SK-N-DZ (cell line): Measurements from ENCODE around the gene KIAA0930.
"Not testable (repeated sequence)": the region's sequence is repeated elsewhere in the genome, so short reads cannot be mapped to it uniquely, and the experiment has no call there.

Experiments
- DNase-seq: peaks from one replicate; pipeline ENCODE4 v3.0.0-alpha.2; 2015; ENCODE audit warnings: low spot score

KIAA0930 gene

DNA sequence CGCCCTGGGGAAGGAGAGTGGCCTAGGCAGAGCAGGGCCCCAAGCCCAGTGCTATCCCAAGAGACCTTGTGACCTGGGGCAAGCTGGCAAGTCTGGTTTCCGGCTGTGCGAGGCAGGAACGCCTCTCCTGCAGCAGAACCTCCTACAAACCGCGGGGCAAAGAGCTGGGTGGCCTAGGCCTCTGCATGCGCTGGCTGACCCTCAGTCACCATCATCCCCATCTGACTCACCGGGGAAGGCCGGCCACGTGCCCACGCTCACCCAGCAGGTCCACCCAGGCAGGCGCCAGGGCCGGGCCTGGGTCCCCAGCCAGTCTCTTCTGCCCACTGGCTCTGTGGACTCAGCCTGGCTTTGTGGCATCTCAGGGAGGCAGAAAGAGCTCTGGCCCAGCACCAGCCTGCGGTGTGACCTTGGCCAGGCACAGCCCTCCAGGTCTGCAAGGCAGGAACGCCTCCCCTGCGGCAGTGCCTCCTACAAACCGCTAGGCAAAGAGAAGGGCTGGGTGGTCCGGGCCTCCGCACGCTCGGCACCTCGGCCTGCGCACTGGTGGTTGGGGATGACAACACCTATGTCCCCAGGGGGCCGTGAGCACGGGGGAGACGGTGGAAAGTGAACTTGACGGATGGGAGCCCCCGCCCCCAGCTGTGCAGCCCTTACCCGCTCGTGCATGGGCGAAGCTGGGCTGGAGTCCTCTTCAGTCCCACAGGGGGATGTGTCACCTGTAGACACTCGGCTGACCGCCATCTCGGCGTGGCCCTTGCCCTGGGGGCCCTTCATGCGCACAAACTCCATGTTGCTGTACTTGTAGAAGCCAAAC lies 38.2 kb downstream of the KIAA0930 start:
- no peak for DNase-seq

DNA sequence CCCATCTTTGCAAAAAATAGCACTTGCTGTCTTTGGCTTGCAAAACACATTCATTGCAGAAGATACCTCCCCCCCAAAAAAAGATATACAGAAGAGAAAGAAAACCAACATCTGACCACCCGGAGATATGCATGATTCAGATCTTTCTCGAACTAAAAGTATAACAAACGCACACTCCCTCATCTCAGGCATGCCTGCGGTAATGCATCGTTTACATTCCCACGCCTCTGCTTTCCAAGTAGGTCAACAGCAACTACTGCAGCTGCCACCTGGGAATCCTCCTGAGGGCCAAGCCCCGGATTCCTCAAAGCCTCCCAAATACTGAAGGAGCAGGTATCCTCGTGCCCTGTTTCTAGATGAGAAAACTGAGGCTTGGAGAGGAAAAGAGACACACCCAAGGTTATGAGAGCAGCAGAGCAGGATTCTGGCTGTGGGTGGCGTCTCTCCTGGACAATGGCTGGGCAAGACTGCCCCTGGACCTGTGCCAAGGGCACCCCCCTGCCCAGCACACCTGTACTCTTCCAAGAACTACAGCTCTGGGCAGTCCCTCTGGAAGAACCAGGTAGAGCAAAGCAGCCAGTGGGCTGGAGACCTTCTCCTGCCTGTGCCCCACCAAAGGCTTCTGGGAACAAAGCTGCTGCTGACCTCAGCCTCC lies 38.9 kb downstream of the KIAA0930 start:
- DNase-seq = no peak

DNA sequence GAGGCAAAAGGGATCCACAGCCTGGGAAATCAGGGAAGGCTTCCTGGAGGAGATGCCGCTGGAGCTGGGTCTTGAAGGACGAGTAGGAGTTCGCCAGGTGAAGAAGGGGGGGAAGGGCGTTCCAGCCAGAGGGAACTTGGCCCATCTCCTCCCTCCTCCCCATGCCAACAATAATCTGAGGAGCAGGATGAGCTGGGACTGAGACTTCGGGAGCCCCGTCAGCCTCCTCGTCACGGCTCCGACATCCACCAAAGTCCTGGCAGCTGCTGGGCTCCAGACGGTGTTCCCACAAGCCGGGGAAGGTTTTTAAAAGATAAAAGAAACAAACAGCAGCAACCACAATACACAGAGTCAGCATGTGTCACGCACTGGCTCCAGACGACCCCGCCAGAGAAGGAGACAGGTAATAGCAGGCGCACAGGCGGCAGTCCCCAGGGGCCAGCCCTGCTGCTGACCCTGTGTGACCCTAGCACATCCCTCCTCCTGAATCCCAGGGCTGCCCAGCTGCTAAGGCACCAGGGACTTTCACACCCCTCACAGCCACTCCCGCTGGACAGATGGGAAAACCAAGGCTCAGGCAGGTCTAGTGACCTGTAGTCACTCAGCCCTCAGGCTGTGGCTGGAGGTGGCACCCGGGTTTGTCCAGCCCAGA lies 39.7 kb downstream of the KIAA0930 start:
- DNase-seq = peak; percentile 61

DNA sequence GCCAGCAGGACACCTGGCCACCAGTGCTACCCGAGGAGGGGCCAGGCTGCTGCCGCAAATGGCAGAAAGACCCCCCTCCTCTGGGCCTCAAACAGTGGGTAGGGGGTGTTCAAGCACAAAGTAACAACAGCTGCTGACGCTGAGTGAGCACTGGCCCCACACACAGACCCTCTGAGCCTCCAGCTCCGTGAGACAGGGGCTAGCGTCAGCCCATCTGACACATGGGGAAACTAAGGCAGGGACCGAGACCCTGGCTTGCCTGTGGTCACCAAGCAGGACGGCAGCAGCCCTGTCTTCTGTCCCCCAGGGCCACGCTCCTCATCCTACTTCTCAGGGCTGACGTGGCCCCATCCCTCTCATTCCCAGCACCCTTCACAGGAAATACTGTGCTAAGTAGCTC lies 40.5 kb downstream of the KIAA0930 start:
- no peak for DNase-seq

DNA sequence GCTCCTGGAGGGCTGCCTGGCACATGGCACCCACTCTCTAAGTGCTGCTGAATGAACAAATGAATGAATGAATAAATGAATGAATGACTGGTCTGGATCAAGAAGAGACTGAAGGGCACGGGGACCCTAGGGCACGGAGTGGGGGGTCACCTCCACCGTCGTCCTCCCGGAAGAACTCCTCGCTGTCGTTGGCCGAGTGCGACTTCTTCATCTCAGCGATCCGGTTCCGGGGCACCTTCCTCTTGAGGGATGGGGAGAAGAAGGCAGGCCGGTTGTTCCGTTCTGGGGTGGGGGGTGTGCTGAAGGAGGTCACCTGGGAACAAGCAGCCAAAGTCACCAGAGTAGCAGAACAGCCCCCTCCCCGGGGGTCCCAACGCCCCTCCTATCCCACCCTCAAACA lies 41.0 kb downstream of the KIAA0930 start:
- no peak for DNase-seq

DNA sequence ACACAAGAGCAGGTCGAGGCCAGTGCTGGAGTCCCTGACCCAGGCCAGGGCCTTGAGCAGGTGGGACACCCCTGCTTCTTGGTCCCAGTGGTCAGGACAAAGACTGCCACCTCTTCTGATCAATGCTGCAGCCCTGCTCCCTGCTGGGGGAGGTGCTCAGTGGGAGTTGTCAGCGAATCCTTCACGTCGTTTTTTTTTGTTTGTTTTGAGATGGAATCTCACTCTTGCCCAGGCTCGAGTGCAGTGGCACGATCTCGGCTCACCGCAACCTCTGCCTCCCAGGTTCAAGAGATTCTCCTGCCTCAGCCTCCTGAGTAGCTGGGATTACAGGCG lies 42.3 kb downstream of the KIAA0930 start:
- DNase-seq = no peak

DNA sequence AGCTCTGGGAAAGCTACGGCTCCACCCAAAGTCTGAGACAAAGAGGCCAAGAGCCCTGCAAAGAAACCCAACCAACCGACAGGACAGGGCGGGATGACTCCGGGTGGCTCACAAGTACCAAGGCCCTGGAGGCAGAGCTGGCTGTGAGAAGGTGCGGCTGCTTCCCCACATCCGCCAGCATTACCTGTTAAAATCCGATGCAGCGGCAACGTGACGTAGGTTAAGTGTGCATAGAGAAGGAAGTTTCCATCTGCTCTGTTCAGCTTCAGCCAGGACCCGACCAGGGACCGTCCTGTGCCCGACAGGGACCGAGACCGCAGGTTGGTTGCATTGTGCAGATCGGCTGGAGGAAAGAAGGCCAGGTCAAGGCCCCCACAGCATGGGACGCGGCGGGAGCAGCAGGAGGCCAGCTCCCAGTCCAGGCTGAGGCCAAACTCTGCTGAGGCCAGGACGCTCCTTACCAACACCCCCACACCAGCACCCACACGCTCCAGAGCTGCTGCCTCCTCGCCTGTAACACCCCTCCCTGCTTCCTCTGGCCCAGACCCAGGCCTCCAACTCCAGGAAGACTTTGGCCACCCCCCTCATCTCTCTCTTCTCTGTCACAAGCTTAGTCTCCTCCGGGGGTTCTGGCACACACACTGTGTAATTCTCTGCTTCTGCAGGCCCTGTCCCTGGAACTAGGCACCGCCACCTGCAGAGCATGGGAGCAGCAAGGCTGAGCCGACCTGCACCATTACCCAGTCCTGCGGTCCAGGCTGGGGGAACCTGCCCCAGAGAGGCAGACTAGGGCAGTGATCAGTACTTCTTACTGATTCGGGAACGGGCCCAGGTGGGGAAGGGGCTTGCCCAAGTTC lies 42.9 kb downstream of the KIAA0930 start:
- DNase-seq = no peak

DNA sequence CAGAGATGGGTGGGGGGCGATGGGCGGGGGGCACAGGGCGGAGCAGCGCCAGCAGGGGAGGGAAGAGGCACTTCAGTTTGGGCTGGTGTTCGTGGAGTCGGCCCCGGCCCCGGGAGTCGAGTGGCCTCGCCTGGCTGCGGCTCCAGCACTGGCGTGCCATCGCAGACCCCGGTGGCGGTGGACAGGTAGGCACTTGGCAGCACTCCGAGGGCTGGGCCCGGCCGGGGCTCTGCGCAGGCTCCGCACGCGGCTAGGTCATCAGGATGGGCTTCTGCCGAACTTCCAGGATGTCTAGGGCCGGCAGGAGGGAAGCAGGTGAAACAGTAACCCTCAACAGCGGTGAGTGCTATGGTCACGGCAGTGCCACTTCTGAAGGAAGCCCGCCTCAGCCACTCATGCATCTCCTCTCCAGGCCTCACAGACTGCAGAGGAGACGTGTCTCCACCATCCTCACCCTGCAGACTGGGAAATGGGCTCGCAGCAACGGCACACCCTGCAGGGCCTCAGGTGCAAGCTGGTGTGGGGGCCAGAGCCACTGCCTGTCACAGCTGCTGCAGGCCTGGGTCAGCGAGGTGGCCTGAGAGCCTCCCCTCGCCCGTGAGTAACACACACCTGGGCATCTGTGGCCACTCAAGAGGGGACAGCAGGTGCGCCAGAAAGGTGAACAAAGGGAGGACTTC lies 43.6 kb downstream of the KIAA0930 start:
- no peak for DNase-seq

DNA sequence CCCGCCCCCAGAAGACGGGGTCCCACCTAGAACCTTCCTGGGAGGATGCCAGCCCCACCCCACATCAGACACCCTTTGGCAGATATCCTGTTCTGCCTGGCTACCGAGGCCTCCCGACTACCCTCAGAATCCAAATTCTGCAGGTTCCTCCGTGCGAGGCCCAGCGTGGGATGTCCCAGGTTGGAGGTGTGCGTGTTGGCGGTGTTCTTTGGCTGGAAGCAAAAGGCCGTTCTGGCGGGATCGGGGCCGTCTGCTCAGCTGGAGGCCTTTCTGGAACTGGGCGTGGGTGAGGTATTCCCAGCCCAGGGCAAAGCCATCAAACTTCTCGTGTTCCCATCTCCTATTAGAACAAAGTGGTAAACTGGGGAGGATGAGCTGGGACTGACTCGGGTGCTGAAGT lies 44.4 kb downstream of the KIAA0930 start:
- DNase-seq = no peak

DNA sequence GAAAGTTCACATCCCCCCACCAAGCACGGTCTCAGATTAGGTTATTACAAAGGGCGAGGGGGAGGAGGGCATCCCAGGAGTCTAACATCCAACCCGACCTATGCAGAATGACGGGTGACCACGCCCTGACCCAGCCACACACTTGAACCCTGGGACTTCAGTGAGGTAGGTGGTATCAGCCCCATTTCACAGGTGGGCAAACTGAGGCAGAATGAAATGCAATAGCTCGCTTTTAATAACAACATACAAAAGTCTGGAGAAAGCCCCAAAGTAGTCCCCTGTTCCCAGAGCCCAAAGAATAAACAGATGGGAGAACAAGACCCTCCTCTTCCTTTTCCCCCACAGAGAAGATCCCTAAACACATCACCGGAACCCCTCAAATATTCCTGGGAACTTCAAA lies 45.1 kb downstream of the KIAA0930 start:
- no peak for DNase-seq

DNA sequence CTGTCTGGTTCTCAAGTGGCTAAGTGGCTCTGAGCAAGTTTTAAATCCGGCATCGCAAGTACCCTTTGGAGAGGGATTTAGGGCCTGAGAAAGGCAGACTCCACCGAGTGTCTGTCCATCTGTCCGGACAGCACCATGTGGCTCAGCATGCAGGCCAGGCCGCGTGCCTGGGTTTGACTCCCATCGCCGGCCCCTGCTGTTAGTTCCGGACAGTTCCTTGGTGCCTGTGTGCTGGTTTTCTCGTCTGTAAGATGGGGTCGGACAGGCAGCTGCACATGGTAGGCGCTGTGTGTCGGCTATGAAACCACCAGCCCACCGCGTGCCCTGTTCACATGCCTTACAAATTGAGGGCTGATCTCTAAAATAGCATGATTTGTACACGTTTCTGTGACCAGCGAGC lies 46.0 kb downstream of the KIAA0930 start:
- DNase-seq = no peak

DNA sequence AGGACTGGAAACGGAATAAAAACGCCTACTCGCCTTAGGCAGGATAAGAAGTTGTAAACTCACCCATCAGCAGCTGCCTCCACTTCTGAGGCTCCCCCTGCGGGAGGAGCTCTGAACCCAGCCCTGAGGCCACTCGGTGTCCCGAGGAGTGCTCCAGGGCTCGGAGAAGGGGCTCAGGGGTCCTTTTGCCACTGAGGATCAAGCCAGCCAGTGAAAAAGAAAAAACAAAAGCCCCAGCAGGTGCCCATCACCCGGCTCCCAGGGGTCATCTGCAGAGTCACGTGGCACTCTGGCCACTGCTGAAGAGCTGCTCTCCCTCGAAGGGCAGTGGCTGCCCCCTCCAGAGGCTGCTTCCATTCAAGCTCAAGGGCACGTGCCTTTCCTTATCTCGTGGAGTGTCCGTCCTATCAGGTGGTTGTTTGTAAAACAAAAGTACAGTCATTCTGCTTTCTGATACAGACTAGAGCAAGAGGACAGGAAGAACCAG lies 48.0 kb downstream of the KIAA0930 start:
- no peak for DNase-seq

DNA sequence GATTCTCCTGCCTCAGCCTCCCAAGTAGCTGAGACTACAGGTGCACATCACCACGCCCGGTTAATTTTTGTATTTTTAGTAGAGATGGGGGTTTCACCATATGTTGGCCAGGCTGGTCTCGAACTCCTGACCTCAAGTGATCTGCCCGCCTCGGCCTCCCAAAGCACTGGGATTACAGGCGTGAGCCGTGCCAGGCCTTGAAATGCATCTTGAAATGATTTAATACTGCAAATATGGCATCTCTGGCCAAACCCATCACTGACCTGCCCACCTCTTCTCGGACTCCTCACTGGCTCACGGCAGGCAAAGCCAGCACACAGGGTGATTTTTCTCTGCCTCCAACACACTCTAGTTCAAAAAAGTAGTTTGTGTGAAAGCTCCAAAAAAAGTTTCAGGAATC lies 48.9 kb downstream of the KIAA0930 start:
- not testable (repeated sequence) for DNase-seq

DNA sequence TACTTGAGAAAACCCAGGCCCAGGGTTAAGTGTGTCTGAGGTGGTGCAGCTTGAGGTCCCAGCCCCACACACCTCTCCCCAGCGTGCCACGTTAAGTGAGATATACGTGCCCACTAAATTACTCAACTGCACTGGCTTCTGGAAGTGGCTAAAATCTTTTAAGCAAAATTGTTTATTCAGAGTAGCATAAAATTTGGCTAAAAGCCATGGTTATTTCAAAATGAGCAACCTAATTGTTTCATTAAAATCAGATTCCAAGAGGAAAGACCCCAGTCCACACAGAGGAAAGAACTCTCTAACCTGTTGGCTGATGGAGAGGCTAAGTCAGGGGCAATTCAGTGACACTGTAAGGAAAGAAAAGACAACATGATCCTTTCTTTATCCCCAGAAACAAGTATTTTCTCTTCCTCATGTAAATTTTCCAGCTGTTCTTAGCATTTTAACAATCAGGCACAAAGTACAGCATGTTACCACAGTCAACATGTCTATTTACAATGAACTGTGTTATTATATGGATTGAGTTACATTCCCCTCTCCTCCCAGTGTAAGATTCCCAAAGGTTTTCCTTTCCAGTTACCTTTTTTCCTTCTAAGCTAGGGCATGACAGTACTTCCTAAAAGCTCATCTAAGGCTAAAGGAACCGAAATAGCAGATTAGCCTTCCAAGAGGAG lies 50.4 kb downstream of the KIAA0930 start:
- no peak for DNase-seq

DNA sequence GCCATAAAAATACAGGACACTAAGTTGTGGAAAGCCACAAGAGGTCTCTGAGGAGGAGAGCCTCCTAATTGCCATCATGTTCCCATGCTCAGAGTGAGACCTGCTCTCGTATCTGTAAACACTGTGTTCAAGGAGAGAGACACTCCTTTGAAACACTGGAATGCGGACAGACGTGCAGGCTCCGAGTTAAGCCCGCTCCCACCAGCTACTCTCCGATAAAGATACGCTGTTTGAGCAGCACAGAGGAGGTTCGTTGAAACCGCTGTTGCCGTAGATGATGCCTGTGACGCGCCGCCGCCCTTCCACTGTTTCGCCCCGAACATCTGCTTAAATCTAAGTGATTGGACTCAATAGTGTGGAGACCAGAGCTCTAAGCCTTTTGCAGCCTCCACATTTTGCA lies 51.9 kb downstream of the KIAA0930 start:
- DNase-seq = no peak

DNA sequence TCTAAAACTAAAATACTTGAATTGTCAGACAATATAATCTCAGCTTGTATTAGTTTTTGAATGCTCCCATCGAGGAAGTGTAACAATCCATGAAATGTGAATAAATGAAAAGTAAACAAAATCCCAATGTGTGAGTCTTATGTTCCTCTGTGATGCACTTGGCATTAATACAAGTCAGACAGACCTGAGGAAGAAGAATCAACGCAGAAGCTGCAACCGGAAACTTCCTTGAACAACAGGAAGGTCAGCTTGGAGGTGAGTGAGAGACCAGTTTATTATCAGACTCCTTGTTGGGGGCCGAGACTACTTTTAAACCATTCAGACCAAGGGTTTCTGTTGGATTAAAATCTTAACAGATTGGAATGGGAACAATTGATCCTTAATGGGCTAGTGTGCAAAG lies 52.8 kb downstream of the KIAA0930 start:
- no peak for DNase-seq

DNA sequence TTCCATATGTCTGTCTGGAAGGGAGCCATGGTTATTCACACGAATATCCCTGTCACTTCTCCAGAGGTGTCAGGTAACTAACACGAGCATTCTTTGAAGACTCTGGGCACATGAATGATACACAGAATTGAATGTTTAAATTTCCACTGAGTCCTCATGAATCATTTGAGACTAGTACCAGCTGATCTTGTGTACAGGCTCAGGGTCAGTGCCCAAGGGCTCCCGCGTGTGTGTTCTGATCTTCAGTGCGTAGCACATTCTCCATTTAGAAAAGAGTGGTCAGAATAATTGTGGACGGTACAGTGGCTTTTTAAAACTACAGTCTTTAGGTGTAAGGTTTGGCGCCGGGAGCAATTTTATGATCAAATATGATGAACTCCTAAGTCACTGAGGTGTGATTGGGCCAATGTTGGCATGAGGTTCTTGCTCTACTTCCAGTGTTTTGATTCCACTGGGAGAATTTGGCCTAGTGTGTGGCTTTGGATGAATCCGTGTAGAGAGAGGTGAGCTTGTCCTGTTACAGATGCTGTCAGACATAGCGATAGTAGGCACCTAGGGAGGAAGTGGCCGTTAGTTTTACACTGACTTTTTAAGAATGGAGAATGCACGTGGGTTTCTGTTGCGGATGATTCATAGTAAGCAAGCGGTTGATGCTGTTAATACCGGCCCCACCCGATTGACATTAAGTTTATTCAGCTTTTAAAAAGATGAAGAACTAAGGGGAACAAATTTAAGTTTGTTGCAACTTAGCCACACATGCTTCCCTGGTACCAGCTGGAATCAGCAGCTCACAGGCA lies 54.8 kb downstream of the KIAA0930 start:
- DNase-seq = no peak

DNA sequence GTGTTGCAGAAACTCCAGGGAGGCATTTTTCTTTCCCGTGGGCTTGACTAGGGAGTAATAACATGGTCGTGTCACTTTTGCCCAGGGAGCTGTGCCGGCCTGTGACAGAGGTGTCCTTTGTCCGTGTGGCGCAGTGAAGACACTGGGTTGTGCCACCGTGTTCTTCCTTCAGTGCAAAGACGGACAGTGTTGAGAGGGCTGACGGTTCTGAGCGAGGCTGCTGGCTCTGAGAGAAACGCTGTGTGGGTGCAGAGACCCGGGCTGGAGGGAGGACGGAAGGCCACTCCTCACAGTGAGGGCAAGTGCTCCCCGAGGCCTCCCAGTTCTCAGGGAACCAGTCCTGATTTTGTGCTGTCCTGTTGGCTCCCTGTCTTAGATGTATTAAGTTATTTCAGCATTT lies 56.7 kb downstream of the KIAA0930 start:
- no peak for DNase-seq

DNA sequence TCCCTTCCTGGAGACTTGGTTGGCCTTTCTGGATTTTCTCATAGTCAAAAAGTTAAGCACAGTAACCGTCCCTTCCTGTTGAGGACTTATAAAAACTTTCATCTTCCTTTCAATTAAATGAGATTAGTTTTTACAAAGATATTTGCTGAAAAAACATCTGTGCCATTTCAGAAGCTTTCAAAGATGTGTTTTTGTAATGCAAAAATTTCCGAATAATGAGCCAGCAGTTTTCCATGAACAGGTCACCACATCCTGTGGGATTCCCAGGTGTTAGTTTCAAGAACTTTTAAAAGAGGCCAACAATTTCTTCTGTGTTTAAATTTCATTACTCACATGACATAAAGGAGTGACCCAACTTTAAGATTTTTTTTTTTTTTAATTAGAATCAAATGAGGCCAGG lies 58.9 kb downstream of the KIAA0930 start:
- no peak for DNase-seq

DNA sequence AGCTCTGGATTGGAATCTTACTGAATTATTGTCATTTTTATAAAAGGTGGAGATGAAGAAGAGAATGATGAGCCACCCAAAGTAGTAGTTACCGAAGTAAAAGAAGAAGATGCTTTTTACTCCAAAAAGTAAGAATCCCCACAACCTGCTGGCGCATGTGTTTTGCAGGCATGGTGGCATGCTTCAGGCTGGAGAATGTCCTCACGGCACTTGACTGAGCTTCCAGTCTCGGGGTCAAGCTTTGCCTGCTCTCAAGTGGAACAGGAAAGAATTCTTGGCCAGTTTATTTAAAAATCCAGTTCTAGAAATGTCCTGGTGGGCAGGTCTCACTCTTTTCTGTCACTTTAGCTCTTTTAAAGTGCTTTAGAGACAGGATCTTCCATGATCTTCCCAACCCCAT lies 59.5 kb downstream of the KIAA0930 start:
- DNase-seq = no peak
